K562 (cell line): ENCODE results near the gene RNU6-9. TPM values are rescaled to one million over a fixed set of nuclear protein-coding genes. Genes with fewer than 3 reads are reported as not detected.

Experiments used
- ARNT ChIP-seq, 2 experiments: fragments of 450-650 bp; IDR thresholded peaks; 2 replicates each; pipeline ENCODE4 v1.6.1; 2016; ENCODE audit warnings: mild to moderate bottlenecking in 1 of 2
- CBFA2T3 ChIP-seq: fragments of 450-650 bp; IDR thresholded peaks from 2 replicates; pipeline ENCODE4 v1.6.1; 2017
- EGR1 ChIP-seq: fragments of 450-650 bp; conservative IDR thresholded peaks from 2 replicates; pipeline ENCODE4 v1.6.1; 2017; ENCODE audit warnings: mild to moderate bottlenecking
- ETS2 ChIP-seq: IDR thresholded peaks from 2 replicates; pipeline ENCODE4 v1.6.1; 2016; ENCODE audit warnings: borderline replicate concordance, missing genetic modification characterization, mild to moderate bottlenecking, moderate library complexity, missing compliant biosample characterization; ENCODE audit not compliant: poor library complexity, severe bottlenecking
- EWSR1 ChIP-seq: fragments of 450-650 bp; IDR thresholded peaks from 2 replicates; pipeline ENCODE4 v1.6.1; 2018; ENCODE audit warnings: borderline replicate concordance, mild to moderate bottlenecking, low read depth, moderate library complexity; ENCODE audit not compliant: partially characterized antibody
- MYNN ChIP-seq, 2 experiments: sonication (generic); formaldehyde crosslinking in 1 of 2; IDR thresholded peaks; 2 replicates each; pipeline versions ENCODE4 v1.5.0 to v1.6.1; 2016 to 2020; ENCODE audit warnings: antibody characterized with exemption in 1 of 2, missing genetic modification reagents in 1 of 2
- NONO ChIP-seq, 2 experiments: fragments of 200-400 bp in 1 of 2; fragments of 450-650 bp in 1 of 2; formaldehyde crosslinking in 1 of 2; IDR thresholded peaks; 2 replicates each; pipeline ENCODE4 v1.6.1; 2017; ENCODE audit warnings: low read depth in 2 of 2, mild to moderate bottlenecking in 2 of 2, moderate library complexity in 2 of 2, low read length in 1 of 2
- POLR2A ChIP-seq: fragments of 450-650 bp; conservative IDR thresholded peaks from 2 replicates; pipeline ENCODE4 v1.6.1; 2016
- PTRF ChIP-seq: fragments of 450-650 bp; IDR thresholded peaks from 2 replicates; pipeline ENCODE4 v1.6.1; 2016; ENCODE audit warnings: mild to moderate bottlenecking, missing genetic modification characterization, missing compliant biosample characterization
- SNRNP70 ChIP-seq: fragments of 200-400 bp; formaldehyde crosslinking; optimal IDR thresholded peaks from 2 replicates; pipeline ENCODE3; 2017; ENCODE audit warnings: low read depth, low read length
- ZEB2 ChIP-seq: fragments of 450-650 bp; IDR thresholded peaks from 2 replicates; pipeline ENCODE4 v1.6.1; 2016
- polyA plus RNA-seq, 8 experiments: library from polyadenylated mRNA; depleted of rRNA in 4 of 8; stranded (reverse) in 5 of 8; unstranded in 3 of 8; fragments of >200 nt; fragmentation: Nextera tagmentation in 2 of 8; fragmentation: Illumina TruSeq in 1 of 8; extraction: Ambion mirVana in 2 of 8; extraction: Trizol in 1 of 8; gene quantifications; 2 replicates each; pipeline versions ENCODE4 v1.2.1 to v1.2.3, GENCODE V29; 2011 to 2014; ENCODE audit warnings: inconsistent platforms in 1 of 8, missing spikeins in 1 of 8
- total RNA-seq, 7 experiments: library from RNA; depleted of rRNA in 6 of 7; stranded (reverse); fragments of >200 nt in 6 of 7; fragmentation: Illumina TruSeq in 2 of 7; extraction: Trizol in 2 of 7; gene quantifications; 2 replicates each; pipeline versions ENCODE4 v1.2.1 to v1.2.3, GENCODE V29; 2011 to 2021; ENCODE audit warnings: low replicate concordance in 1 of 7
- TF ChIP-seq, protein P1 (sequence below): fragments of 200-800 bp; sonication (Bioruptor generic); IDR thresholded peaks from 2 replicates; pipeline ENCODE4 v1.6.1; 2016; ENCODE audit warnings: missing genetic modification characterization, missing compliant biosample characterization
- TF ChIP-seq, protein P2 (sequence below): fragments of 250-450 bp; sonication (Bioruptor Pico); IDR thresholded peaks from 2 replicates; pipeline ENCODE4 v1.4.0; 2020
- TF ChIP-seq, protein P3 (sequence below): fragments of 150-350 bp; conservative IDR thresholded peaks from 2 replicates; pipeline ENCODE4 v1.6.1; 2014; ENCODE audit warnings: low read length

RNU6-9 gene
- total and polyA plus RNA-seq, 9 of the 15 experiments (the other 6 are each of a cell fraction or from before 2014, with no cell fraction given) = not detected

GRCh38 chr19:862581-863314 lies 30.5 kb upstream of the RNU6-9 start (continued):
- TF ChIP-seq, protein P1, sequence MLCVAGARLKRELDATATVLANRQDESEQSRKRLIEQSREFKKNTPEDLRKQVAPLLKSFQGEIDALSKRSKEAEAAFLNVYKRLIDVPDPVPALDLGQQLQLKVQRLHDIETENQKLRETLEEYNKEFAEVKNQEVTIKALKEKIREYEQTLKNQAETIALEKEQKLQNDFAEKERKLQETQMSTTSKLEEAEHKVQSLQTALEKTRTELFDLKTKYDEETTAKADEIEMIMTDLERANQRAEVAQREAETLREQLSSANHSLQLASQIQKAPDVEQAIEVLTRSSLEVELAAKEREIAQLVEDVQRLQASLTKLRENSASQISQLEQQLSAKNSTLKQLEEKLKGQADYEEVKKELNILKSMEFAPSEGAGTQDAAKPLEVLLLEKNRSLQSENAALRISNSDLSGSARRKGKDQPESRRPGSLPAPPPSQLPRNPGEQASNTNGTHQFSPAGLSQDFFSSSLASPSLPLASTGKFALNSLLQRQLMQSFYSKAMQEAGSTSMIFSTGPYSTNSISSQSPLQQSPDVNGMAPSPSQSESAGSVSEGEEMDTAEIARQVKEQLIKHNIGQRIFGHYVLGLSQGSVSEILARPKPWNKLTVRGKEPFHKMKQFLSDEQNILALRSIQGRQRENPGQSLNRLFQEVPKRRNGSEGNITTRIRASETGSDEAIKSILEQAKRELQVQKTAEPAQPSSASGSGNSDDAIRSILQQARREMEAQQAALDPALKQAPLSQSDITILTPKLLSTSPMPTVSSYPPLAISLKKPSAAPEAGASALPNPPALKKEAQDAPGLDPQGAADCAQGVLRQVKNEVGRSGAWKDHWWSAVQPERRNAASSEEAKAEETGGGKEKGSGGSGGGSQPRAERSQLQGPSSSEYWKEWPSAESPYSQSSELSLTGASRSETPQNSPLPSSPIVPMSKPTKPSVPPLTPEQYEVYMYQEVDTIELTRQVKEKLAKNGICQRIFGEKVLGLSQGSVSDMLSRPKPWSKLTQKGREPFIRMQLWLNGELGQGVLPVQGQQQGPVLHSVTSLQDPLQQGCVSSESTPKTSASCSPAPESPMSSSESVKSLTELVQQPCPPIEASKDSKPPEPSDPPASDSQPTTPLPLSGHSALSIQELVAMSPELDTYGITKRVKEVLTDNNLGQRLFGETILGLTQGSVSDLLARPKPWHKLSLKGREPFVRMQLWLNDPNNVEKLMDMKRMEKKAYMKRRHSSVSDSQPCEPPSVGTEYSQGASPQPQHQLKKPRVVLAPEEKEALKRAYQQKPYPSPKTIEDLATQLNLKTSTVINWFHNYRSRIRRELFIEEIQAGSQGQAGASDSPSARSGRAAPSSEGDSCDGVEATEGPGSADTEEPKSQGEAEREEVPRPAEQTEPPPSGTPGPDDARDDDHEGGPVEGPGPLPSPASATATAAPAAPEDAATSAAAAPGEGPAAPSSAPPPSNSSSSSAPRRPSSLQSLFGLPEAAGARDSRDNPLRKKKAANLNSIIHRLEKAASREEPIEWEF (CRISPR knock-in tag) = no peak
- TF ChIP-seq MYNN (IDR thresholded peaks at IDR 0.05) (no peak), MYNN (CRISPR knock-in tag; IDR thresholded peaks at IDR 0.05) (no peak), ARNT (IDR thresholded peaks at IDR 0.05) (no peak), CBFA2T3 (no peak), EWSR1 (no peak), NONO (IDR thresholded peaks at IDR 0.05; ENCODE audit: low read depth in 2 of 2, low read length in 1 of 2) (peak in 1 of 2 experiments; percentile 29; a peak in 1 of 4 replicates), ZEB2 (no peak), PTRF (tag) (no peak), SNRNP70 (no peak), ETS2 (tag) (no peak), EGR1 (peak; percentile 97), POLR2A (peak; percentile 54; the same call in 1 of the 2 replicates)
- TF ChIP-seq, protein P2, sequence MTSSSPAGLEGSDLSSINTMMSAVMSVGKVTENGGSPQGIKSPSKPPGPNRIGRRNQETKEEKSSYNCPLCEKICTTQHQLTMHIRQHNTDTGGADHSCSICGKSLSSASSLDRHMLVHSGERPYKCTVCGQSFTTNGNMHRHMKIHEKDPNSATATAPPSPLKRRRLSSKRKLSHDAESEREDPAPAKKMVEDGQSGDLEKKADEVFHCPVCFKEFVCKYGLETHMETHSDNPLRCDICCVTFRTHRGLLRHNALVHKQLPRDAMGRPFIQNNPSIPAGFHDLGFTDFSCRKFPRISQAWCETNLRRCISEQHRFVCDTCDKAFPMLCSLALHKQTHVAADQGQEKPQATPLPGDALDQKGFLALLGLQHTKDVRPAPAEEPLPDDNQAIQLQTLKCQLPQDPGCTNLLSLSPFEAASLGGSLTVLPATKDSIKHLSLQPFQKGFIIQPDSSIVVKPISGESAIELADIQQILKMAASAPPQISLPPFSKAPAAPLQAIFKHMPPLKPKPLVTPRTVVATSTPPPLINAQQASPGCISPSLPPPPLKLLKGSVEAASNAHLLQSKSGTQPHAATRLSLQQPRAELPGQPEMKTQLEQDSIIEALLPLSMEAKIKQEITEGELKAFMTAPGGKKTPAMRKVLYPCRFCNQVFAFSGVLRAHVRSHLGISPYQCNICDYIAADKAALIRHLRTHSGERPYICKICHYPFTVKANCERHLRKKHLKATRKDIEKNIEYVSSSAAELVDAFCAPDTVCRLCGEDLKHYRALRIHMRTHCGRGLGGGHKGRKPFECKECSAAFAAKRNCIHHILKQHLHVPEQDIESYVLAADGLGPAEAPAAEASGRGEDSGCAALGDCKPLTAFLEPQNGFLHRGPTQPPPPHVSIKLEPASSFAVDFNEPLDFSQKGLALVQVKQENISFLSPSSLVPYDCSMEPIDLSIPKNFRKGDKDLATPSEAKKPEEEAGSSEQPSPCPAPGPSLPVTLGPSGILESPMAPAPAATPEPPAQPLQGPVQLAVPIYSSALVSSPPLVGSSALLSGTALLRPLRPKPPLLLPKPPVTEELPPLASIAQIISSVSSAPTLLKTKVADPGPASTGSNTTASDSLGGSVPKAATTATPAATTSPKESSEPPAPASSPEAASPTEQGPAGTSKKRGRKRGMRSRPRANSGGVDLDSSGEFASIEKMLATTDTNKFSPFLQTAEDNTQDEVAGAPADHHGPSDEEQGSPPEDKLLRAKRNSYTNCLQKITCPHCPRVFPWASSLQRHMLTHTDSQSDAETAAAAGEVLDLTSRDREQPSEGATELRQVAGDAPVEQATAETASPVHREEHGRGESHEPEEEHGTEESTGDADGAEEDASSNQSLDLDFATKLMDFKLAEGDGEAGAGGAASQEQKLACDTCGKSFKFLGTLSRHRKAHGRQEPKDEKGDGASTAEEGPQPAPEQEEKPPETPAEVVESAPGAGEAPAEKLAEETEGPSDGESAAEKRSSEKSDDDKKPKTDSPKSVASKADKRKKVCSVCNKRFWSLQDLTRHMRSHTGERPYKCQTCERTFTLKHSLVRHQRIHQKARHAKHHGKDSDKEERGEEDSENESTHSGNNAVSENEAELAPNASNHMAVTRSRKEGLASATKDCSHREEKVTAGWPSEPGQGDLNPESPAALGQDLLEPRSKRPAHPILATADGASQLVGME = no peak
- TF ChIP-seq, protein P3, sequence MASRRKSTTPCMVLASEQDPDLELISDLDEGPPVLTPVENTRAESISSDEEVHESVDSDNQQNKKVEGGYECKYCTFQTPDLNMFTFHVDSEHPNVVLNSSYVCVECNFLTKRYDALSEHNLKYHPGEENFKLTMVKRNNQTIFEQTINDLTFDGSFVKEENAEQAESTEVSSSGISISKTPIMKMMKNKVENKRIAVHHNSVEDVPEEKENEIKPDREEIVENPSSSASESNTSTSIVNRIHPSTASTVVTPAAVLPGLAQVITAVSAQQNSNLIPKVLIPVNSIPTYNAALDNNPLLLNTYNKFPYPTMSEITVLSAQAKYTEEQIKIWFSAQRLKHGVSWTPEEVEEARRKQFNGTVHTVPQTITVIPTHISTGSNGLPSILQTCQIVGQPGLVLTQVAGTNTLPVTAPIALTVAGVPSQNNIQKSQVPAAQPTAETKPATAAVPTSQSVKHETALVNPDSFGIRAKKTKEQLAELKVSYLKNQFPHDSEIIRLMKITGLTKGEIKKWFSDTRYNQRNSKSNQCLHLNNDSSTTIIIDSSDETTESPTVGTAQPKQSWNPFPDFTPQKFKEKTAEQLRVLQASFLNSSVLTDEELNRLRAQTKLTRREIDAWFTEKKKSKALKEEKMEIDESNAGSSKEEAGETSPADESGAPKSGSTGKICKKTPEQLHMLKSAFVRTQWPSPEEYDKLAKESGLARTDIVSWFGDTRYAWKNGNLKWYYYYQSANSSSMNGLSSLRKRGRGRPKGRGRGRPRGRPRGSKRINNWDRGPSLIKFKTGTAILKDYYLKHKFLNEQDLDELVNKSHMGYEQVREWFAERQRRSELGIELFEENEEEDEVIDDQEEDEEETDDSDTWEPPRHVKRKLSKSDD = no peak
